ENCODE results near the gene POPDC3. TPM values are rescaled to one million over a fixed set of nuclear protein-coding genes. Genes with fewer than 3 reads are reported as not detected.
A peak's percentile ranks its signal among the peaks of the same experiment; 100 is the strongest.

Gene POPDC3
- total and polyA plus RNA-seq, 2 of the 13 experiments (the other 11 are each of a cell fraction or from before 2014, with no cell fraction given), result 0.18 to 0.20 TPM

- TF ChIP-seq, protein P1, sequence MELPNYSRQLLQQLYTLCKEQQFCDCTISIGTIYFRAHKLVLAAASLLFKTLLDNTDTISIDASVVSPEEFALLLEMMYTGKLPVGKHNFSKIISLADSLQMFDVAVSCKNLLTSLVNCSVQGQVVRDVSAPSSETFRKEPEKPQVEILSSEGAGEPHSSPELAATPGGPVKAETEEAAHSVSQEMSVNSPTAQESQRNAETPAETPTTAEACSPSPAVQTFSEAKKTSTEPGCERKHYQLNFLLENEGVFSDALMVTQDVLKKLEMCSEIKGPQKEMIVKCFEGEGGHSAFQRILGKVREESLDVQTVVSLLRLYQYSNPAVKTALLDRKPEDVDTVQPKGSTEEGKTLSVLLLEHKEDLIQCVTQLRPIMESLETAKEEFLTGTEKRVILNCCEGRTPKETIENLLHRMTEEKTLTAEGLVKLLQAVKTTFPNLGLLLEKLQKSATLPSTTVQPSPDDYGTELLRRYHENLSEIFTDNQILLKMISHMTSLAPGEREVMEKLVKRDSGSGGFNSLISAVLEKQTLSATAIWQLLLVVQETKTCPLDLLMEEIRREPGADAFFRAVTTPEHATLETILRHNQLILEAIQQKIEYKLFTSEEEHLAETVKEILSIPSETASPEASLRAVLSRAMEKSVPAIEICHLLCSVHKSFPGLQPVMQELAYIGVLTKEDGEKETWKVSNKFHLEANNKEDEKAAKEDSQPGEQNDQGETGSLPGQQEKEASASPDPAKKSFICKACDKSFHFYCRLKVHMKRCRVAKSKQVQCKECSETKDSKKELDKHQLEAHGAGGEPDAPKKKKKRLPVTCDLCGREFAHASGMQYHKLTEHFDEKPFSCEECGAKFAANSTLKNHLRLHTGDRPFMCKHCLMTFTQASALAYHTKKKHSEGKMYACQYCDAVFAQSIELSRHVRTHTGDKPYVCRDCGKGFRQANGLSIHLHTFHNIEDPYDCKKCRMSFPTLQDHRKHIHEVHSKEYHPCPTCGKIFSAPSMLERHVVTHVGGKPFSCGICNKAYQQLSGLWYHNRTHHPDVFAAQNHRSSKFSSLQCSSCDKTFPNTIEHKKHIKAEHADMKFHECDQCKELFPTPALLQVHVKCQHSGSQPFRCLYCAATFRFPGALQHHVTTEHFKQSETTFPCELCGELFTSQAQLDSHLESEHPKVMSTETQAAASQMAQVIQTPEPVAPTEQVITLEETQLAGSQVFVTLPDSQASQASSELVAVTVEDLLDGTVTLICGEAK (IDR thresholded peaks at IDR 0.05), result no peak
- TF ChIP-seq, protein P1 (CRISPR knock-in tag; IDR thresholded peaks at IDR 0.05), result no peak
- TF ChIP-seq ZNF777 (CRISPR knock-in tag; IDR thresholded peaks at IDR 0.05) (peak; percentile 99), ZBTB7A (CRISPR knock-in tag; IDR thresholded peaks at IDR 0.05) (peak; percentile 30; the same call in 1 of the 2 replicates), ZNF607 (CRISPR knock-in tag; IDR thresholded peaks at IDR 0.05; ENCODE audit: borderline replicate concordance) (0 out of 2 replicates have a peak, but pooled peaks have one; percentile 27), HNF1B (CRISPR knock-in tag; IDR thresholded peaks at IDR 0.05) (0 out of 2 replicates have a peak, but pooled peaks have one; percentile 27), CSRNP1 (CRISPR knock-in tag; IDR thresholded peaks at IDR 0.05) (0 out of 2 replicates have a peak, but pooled peaks have one; percentile 49), HNF4G (IDR thresholded peaks at IDR 0.05; ENCODE audit: borderline replicate concordance, low read depth, low read length) (peak; percentile 13; the same call in 1 of the 2 replicates), HNF4G (CRISPR knock-in tag; IDR thresholded peaks at IDR 0.05; ENCODE audit: borderline replicate concordance, low read depth) (no peak), ZSCAN25 (CRISPR knock-in tag; IDR thresholded peaks at IDR 0.05) (no peak)
- TF ChIP-seq, protein P2, sequence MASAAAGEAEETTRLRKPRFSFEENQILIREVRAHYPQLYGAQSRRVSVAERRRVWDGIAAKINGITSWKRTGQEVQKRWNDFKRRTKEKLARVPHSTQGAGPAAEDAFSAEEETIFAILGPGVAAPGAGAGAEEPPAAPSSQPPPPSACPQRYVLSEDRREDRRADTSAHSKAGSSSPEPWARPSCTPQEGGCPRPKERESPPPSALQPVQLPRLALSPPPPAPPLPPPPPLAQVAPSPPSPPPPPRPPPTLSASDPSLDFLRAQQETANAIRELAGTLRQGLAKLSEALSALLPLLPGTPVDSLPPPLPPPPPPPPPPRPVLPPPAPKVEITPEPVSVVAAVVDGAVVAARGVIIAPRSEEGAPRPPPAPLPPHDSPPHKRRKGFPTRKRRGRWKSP (CRISPR knock-in tag; IDR thresholded peaks at IDR 0.05), result 0 out of 2 replicates have a peak, but pooled peaks have one; percentile 30
- TF ChIP-seq, protein P3, sequence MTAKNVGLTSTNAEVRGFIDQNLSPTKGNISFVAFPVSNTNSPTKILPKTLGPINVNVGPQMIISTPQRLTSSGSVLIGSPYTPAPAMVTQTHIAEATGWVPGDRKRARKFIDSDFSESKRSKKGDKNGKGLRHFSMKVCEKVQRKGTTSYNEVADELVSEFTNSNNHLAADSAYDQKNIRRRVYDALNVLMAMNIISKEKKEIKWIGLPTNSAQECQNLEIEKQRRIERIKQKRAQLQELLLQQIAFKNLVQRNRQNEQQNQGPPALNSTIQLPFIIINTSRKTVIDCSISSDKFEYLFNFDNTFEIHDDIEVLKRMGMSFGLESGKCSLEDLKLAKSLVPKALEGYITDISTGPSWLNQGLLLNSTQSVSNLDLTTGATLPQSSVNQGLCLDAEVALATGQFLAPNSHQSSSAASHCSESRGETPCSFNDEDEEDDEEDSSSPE (CRISPR knock-in tag; IDR thresholded peaks at IDR 0.05), result peak; percentile 37
These were observed 43.1 kb downstream of the POPDC3 start (continued) for GRCh38 chr6:105136431-105137350.
